RPMI8226 (cell line): ENCODE results near the gene NUDT8.
A peak's percentile ranks its signal among the peaks of the same experiment; 100 is the strongest.
"Not testable (repeated sequence)": the region's sequence is repeated elsewhere in the genome, so short reads cannot be mapped to it uniquely, and the experiment has no call there.

Experiments used
- DNase-seq: peaks from one replicate; pipeline ENCODE4 v3.0.0-alpha.2; 2015

The NUDT8 gene

DNA sequence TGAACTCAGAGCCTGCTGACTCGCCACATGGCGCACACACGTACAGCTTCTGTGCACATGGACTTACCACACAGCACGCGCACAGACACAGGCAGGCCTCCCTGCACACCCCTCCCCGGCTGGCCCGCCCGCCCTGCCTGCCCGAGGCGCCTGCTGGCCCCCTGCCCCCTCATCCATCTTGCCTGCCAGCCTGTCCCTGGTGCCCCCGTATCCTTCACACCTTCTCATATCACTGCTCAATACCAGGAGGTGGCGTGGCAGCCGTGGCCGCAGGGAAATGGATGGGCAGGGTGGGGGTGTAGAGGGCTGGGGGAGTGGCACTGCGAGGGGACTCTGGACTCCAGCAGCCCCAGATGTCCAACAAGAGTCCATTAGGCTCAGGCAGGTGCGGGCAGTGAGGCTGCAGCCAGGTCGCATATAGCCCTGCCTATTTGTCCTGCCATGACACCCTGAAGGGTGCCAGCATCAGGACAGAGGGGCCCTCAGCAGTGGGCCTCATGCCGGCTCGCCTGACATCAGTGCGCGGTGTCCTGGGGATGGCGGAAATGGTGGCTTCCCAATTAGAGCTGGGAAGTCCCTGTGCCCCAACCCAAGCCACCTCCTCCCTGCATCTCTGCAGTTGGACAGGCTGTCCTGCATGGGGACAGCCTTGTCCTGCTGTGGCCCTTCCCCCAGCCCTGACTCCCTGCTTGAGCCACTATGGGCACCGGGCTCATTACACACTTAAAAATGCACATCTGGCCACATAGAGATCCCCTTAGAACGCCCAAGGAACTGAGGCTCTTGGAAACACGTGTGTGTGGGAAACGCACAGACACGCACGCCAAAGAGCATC lies 11.8 kb upstream of the NUDT8 start:
- DNase-seq = no peak

DNA sequence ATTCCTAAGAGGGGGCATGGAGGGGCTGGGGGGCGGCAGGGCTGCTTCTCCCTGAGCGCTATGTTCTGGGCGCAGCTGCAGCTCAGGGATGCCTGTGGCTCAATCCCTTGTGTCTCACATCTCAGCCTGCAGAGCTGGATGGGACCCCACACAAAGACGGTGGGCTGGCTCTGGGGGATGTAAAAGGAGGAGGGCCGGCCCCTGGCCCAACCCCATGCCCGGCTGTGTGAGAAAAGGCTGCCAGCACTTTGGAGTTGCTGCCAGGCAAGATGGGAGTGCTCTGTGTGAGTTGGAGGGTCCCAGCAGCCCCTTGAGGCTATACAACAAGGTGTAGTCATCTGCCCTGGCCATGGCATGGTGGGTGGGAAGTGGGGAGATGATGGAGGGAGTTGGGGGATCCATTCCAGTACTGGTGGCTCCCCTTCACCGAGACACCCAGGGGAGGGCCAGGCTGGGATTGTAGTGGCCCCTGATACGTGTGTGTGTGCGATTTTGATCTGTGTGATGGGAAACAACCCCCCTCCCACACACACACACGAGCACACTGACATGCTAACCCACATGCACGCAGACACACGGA lies 11.1 kb upstream of the NUDT8 start:
- no peak for DNase-seq

DNA sequence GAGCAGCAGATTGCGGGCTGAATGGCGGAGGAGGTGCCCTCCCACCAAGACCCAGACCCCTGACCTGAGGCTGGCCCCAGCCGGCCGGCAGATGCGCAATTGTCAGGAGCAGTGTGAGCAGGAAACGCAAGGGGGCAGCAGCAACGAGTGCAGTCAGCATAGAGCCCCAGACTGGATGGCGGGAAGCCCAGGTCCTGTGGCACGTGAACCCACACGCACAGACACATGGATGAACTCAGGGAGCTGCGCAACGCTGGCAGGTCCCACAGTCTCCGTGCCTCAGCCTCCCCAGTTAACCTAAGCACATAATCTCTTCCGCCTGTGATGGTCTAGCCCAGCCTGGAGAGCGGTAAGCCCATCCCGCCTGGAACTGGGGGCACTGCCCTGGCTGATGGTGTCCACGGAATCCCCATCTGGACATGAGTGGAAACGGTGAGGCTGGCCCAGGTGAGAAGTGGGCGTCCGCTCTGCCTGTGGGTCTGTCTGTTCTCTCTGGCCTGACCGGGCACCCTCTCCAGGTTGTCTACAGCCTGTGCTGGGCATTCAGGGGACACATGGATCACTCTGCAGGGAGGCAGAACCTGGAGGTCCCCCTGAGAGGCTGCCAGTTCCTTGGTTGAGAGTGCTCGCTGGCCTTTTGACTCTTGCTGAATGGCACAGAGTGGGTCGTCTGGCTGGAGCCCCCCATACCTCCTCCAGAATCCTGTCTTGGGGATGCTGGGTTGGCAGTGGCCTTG lies 10.5 kb upstream of the NUDT8 start:
- peak; percentile 83 for DNase-seq

DNA sequence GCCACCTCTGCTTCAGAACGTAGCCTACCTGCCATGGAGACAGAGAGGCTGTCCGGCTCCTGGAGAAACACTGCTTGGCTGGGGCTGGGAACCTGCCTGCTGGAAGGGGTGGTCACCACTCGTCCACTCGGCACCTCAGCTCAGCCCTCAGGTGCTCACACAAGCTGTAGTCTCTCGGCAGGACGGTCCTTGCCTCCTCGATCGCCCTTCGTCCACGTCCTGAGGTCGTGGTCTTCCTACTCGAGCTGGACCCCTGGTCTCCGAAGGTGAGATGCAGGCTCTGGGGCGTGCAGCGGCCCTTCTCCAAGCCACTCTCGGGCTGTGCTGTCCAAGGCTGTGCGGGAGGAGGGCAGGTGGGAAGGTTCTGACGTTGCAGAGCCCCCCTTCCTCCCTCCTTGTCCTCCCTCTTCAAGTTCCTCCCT lies 9.7 kb upstream of the NUDT8 start, which contains the start of gene TBX10:
Gene TBX10, minus strand, starts transcription at position 326 of the 422 bp plus-strand sequence. Its CDS starts 291 bp downstream, at position 35.
- DNase-seq = no peak

DNA sequence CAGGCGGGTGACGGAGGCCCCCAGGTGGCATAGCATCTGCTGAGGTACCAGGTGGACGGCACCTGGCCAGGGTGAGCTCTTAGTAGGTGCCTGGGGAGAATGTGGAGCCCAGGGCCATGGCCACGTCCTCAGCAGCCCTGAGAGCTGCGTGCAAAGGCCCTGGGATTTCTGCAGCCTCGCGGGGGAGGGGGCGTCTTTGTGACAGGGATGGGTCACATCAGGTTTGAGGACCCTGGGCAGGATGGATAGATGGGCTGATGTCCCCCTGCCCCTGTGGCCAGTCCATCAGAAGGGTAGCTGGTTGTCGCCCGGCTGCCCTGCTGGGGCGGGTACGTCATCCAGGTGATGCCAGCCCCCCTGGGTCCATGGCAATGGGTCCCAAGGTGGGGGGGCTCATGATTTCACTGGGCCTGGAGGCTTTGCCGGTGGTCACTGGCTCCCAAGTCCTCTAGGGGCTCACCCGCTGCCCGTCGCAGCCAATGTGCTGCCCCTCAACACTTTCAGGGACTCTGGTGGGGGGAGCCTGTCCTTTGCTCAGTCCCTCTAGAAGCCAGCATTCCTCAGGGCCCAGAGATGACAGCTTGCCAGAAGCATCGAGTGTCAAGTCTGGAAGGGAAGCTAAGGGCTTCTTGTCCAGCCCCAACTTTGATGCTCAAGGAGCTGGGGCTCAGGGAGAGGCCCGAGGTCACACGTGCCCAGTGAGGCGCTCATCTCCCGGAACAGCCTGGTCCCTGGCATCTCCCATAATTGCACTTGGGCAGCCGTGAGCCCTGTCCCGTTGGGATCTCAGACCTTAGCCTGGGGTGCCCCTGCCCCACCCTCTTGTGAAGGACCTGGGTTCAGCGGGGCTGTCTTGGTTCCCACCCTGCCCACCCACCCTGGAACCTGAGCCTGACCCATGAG lies 9.0 kb upstream of the NUDT8 start:
- DNase-seq = no peak

DNA sequence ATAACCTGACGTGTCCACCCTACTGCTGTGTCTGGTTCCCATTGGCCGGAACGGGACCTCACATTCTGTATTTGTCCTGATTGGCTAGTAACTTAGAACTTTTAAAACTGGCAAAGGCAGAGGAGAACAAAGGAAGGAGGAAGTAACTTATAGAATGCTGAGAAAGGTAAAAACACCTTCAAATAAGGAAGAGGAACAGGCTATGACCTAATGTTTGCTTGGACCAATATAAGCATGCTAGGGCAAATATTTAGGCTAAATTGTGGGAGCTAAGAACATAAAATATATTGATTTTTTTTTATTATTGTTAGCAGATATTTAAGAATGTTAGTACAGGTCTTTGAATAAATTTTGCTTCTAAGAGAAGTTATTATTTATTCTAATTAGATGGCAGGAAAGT lies 7.7 kb upstream of the NUDT8 start:
- not testable (repeated sequence) for DNase-seq

DNA sequence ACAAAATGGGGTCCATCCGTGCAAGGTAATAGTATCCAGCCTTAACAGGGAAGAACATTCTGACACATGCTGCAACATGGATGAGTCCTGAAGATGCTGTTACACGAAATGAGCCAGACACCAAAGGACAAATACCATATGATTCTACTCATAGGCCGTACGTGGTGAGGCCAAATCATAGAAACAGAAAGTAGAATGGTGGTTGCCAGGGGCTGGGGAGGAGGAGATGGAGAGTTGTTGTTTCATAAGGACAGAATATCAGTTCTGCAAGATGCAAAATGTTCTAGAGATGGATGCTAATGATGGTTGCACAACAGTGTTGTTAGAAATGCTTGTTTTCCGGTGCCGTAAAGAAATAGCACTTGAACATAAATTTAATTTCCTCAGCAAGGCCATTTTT lies 7.2 kb upstream of the NUDT8 start:
- no peak for DNase-seq

DNA sequence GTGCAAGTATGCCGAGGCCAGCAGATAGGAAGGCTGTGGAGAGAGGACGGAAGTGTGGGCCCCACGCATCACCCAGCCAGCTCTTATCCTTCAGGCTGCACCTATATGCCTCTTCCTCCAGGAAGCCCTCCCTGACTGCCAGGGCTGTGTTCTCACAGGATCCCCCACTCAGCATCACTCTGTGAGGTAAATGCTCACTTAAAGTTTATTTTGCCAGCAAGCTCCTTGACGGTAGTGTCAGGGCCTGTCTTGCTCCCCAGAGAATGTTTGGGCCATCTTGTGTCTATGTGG lies 5.4 kb upstream of the NUDT8 start:
- DNase-seq = no peak

DNA sequence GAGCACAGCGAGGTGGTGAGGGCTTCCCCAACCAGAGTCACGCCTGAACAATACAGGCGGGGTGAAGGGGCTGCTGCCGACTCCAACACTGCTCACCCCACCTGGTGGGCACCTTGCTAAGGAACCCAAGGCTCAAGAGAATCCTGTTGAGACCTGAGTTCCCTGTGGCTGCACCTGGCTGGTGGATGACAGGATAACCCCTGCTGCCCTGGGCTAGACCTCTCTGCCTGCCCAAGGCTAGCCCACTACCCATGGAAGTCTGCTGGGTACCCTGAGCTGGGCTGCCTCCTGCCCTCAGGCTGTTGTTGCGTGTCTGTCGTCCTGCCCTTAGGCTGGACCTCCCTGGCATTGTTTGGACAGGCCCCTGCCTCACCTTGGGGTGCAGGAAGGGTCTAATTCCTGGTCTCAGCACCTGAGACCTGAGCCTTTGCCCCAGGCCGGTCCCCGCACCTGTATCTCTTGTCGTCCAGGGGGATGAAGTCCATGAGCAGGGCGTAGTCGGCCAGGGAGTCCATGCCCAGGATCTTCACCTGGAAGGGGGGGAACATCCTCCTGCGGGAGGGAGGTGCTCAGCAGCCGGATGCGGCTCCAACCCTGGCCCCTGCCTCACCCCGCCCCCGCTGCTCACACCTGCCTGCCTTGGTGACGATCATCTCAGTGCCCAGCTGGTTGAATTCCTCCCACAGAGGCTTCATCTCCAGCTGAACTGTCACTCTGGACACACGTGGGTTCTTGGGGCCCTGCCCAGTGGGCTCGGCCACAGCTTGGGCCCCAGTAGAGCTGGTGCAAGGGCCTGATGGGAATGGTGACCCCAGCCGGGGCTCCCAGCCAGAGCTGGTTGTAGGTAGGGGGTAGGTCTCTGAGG lies 4.9 kb upstream of the NUDT8 start:
- peak; percentile 72 for DNase-seq

DNA sequence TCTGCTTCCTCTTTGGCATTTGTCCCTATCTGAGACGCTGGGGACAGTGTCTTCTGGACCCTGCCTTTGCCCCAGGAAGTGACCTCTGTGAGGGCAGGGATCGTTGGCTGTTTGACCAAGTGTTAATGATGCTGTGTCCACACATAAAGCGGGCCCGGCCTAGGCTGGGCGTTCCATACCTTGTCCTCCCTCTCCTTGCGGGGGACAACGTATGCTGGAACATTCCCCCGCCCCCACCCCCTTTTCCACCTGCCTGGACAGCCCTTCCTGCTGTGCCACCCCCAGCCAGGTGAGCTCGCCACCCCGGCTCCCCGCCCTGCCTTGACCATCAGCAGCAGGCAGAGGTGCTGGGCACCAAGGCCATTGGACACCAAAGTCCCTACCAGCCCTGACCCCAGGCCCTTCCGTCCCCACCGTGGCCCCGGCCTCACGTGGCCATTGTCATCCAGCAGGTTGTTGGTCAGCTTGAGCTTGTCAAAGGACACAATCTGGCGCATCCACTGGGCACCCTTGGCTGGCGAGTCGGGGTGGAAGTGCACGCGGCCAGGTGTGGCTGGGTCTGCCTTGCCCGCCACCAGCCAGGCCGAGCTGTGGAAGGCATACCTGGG lies 4.1 kb upstream of the NUDT8 start:
- DNase-seq = no peak

DNA sequence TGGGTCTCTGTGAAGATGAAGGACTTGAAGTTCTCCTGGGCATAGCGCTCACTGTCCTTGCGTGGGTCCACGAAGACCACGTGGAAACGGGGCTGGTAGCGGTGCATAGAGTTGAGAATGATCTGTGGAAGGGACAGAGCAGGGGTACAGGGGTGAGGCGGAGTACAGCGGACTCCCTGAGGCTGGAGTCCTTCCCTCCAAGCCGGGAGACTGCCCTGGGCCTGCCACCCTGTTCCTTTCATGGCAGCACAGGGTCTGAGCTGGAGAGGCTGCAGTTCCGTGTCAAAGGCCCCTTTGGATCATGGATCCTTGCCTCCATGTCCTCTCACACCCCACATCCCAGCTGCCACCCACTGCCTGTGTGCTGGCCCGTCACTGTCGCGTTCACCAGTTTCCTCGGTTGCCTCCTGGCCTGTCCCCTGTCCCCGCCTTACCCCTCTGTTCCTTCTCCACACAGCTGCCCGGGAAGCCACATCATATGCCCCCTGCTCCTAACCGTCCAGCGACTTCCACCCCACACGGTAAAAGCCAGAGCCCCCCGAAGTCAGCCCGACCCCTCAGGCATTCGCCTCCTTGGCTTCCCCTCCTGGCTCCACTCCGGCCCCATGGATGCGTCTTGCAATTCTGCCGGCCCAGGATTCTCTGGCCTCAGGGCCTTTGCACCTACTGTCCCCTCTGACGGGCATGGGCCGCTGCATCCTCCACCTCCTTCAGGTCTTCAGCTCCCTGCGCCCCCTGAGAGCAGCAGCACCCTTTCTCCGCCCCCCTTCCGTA lies 3.4 kb upstream of the NUDT8 start:
- no peak for DNase-seq

DNA sequence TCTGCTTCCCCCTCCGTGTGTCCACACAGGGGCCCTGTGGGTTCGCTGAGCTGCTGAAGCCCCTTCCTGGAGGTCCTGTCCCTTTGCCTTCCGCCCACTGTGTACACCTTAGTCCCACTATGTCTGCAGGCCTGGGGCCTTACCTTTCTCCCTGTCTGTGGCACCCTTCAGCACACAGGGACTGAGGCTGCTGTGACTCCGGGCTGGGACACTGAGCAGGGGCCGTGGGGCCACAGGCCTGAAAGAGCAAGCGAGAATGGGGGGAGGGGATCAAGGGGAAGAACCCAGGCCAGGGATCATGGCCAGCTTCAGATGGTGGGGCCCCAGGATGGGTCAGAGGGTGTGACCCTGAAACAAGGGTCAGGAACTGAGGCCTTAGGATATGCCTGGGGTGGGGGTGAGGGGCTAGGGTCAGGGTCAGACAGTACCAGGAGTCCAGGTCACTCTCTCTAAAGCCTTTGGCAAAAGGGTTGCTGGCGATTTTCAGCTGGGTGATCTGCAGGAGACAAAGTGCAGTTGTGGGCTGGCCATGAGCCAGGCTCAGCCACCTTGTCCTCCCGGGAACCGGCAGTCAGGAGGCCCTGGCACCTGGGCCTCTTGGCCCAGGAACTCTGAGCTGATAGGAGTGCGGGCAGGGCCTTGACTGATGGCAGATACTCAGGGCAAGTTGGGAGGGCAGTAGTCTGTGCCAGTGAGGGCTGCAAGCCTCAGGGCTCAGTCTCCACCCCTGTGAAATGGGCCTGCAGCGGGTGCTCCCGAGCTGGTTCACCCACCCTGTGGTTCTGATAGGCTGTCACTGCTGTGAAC lies 2.6 kb upstream of the NUDT8 start:
- peak; percentile 94 for DNase-seq

DNA sequence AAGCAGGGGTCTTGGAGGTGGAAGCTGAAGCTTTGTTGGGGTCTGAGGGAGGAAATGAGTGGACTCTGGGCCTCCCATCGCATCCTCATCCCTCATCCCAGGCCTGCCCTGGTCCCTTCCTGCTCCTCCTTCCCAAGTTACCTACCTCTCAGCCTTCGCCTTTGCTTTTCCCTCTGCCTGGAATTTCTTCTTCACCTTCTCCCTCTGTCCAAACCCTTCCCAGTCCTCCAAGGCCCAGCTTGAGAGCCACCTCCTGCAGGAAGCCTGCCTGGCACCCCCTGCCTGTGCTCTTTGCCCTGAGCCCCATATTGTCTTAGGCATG lies 2.1 kb upstream of the NUDT8 start:
- no peak for DNase-seq

DNA sequence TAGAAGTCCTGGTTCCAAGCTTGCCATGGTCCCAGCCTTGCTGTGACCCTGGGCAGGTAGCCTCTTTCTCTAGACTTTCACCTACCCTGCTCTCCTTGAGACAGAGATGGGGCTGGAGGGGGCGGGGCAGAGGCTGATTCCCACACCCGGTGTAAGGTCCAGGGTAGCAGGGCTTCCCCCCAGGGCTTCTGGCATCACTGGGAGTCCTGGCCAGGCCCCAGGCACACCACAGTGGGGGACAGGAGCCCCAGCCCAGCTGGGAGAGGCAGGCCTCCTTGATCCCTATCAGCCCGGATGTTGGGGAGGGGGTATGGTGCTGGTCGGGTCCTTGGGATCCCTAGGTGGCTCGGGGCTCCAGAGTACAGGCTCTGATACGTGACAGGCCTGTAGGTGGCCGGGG lies 1.7 kb upstream of the NUDT8 start:
- no peak for DNase-seq

DNA sequence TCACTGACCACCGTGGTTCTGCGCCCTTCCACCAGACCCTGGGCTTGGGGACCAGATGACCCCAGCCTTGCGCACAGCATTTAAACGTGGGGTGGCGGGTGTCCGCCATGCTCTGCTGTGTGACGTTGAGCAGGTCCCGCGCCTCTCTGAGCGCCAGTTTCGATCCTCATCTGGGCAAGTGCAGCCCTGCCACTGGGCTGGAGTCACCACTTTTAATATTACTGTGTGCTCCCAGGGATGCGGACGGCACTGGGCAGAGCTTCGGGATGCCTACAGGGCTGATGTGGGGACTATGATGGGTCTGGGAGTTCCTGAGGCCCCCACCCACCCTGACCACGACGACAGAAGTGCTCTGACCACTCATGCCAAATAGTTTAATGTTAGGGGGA lies 1.2 kb upstream of the NUDT8 start:
- no peak for DNase-seq

DNA sequence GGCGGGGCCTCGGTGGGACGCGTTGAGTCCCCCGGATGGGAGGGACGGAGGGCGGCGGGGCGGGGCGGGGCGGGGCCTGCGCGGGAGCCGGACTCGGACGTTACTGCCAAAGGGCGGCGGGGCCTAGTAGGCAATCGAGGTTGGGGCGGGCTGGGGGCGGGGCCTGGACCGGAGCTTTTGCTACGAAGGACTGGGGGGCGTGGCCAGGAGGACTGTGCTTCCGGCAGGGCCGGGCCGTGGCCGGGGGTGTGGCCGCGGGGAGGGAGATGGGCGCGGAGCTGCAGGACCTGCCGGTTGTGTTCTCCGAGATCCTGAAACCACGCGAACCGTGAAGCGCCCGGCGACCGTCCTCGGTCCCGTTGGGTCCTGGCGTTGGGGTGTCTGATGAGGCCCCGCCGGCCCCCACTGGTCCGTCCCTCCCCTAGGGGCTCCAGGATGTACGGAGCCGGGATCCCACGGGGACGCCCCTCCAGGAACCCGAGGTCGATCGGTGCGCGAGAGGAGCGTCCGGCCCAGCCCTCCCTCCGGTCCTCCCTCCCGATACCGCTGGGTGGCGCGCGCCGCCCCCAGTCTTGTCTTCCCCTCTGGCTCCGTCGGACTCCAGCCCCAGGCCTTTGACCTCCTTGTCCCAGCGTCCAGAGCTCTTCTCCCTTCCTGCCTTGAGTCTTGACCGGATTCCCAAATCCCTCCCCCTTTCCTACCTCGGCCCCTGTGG lies 648 bp upstream of the NUDT8 start:
- DNase-seq = peak; percentile 100

DNA sequence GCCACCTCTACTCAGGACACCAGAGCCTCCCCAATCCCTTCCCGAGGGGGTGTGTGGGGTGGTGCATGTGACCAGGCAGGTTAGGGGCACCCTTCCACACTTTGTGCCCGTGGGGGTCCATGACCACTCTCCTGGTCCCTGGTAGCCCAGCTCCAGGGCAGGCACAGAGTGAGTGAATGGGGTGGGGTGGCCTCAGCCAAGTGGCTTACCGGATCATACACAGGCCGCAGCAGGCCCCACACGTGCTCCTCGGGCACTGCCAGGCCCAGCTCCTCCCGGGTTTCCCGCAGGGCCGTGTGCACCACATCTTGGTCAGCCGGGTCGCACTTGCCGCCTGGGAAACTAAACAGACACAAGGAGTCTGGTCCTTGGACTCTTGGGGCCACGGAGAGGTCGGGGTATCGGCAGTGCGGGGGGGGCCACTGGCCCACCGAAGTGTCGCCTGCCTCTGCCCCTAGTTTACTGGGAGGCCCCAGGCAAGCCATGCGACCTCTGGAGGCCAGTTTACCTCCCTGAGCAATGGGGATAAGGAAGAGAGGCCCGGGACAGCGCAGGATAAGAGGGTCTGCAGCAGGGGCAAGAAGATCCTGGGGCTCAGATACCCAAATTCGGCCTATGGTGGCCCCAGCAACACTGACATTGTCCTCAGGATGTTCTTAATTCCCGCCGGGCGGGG lies 889 bp downstream of the NUDT8 start:
- peak; percentile 70 for DNase-seq

DNA sequence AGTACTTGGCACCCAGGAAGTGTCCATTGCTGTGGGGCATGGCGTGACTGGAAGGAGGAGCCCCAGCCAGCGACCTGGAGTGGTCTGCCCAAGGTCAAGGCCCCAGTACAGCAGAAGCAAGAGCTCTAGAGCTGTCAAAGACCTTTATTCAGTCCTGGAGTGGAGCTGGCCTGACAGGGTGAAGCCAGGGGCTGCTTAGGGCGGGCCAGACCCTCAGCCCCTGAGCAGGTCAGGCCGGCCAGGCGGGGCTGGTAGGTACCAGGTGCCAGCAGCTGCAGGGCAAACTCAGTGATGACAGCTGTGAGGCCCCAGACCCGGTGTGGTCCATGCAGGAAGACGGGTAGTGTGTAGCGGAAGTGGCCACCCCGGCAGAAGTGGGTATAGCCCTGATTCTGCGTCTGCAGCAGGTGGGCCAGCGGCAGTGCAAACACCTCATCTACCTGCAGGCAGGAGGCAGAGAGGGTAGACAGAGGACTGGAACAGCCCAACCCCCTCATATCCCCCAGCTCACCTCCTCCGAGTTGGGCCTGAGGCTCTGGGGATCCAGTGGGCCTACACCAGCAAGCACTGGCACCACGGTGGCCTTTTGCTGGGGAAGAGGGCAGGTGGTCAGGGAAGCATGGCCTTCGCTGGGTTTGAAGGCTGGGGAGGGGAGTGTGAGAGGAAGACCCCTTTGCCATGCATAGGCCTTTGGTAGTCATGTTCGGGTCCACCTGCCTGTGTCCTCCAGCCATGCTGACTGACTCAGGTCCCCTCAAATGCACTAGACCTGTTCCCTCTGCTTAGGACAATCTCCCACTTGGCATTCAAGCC lies 1.7 kb downstream of the NUDT8 start:
- DNase-seq = no peak
